22Rv1 (cell line): ENCODE measurements around the gene TSGA10.
A peak's percentile ranks its signal among the peaks of the same experiment; 100 is the strongest.

ENCODE experiments used
- H3K27ac ChIP-seq: fragments of 450-650 bp; 2 replicates; pipeline ENCODE4 v1.5.1; 2017
- CTCF ChIP-seq: fragments of 450-650 bp; IDR thresholded peaks from 2 replicates; pipeline ENCODE4 v1.5.1; 2017; ENCODE audit warnings: mild to moderate bottlenecking
- ZFX ChIP-seq: fragments of 450-650 bp; IDR thresholded peaks from 2 replicates; pipeline ENCODE4 v1.6.1; 2017; ENCODE audit warnings: antibody characterized with exemption, borderline replicate concordance

The TSGA10 gene

DNA sequence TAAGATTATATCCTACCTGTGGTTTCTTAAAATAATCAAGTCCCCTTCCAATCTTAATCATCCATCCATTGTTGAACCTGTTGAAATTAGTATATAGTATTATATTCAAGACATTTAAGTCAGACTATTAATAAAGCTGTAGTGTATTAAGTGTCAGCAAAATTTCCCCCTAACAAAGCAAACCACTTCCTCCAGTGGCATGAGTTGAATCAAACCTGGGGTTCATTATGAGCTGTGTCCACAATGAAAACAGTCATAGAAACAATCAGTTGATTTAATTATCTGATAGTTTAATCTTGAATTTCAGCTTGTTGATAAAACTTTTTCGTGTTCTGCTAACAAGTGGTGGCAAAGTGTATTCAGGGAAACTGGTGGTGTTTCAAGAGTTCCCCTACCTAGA lies 14.8 kb upstream of the TSGA10 start:
- H3K27ac ChIP-seq = no peak overlapping the region
- TF ChIP-seq CTCF (no peak), ZFX (no peak)

GRCh38 chr2:99166218-99166617 lies 11.5 kb upstream of the TSGA10 start:
- H3K27ac ChIP-seq = no peak overlapping the region
- TF ChIP-seq ZFX (no peak), CTCF (no peak)

GRCh38 chr2:99159594-99159993 lies 4.9 kb upstream of the TSGA10 start:
- no peak overlapping the region for H3K27ac ChIP-seq
- TF ChIP-seq CTCF (no peak), ZFX (no peak)

GRCh38 chr2:99158599-99158998 lies 3.9 kb upstream of the TSGA10 start:
- TF ChIP-seq CTCF (no peak), ZFX (no peak)

GRCh38 chr2:99156891-99157290 lies 2.1 kb upstream of the TSGA10 start:
- H3K27ac ChIP-seq = peak overlapping the region; percentile 63
- TF ChIP-seq CTCF = no peak

More at GRCh38 chr2:99158599-99158998, 3.9 kb upstream of the TSGA10 start:
- peak overlapping the region; percentile 63; the same call in 1 of the 2 replicates for H3K27ac ChIP-seq

GRCh38 chr2:99153921-99154604 lies 679 bp downstream of the TSGA10 start:
- H3K27ac ChIP-seq = peak overlapping the region; percentile 82
- TF ChIP-seq ZFX = no peak
- TF ChIP-seq CTCF = no peak

DNA sequence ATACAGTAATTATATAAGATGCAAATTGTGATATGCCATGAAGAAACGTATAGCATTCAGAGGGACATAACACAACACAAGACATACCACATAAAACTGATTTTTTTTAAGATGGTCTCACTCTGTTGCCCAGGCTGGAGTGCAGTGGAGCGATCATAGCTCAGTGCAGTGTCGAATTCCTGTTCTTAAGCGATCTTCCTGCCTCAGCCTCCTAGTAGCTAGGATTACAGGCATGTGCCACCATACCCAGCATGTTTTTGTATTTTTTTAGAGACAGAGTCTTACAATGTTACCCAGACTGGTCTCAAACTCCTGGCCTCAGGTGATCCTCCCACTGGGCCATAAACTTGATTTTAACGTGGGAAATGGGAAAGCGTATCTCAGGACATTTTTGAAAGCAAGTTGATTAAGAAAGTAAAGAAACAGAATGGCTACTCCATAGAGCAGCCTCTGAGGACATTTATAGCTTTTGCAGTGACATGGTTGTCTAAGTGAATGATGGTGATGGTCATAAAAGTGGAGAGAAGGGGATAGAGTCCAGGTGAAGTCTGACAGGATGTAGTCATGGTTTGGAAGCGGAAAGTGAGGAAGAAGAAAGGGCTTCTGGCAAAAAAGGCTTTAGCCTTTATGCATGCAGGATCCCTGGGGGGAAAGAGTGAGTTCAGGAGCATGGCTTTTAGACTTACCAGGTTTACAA lies 2.4 kb downstream of the TSGA10 start:
- H3K27ac ChIP-seq = no peak overlapping the region

More for the DNA sequence above, 2.4 kb downstream of the TSGA10 start:
- TF ChIP-seq CTCF = no peak
- no peak for TF ChIP-seq ZFX
